HG03378 (cell line): Measurements from ENCODE around the gene PTER.

Source experiments
- ATAC-seq: cut with Tn5 transposase; IDR thresholded peaks from one replicate; pipeline ENCODE4 v1.9.1; 2021; ENCODE audit warnings: mild to moderate bottlenecking, moderate library complexity; ENCODE audit not compliant: unreplicated experiment

Gene PTER

GRCh38 chr10:16436758-16437539 is at the start of gene PTER:
Gene PTER, plus strand, starts transcription at chr10:16437010. Its CDS starts 47,375 bp downstream, at chr10:16484385.
- peak; percentile 95 for ATAC-seq

GRCh38 chr10:16392531-16393069 is 44.2 kb upstream of the PTER start:
- ATAC-seq = no peak

GRCh38 chr10:16393271-16393858 is 43.4 kb upstream of the PTER start:
- ATAC-seq = no peak

- no peak for ATAC-seq
Observed at GRCh38 chr10:16401416-16401815, 35.4 kb upstream of the PTER start.

- ATAC-seq = no peak
Observed at GRCh38 chr10:16408379-16408778, 28.4 kb upstream of the PTER start.

GRCh38 chr10:16417341-16417740 is 19.5 kb upstream of the PTER start:
- no peak for ATAC-seq

GRCh38 chr10:16423599-16423998 is 13.2 kb upstream of the PTER start:
- ATAC-seq = no peak

- ATAC-seq = no peak
Observed at GRCh38 chr10:16425449-16425848, 11.4 kb upstream of the PTER start.

- ATAC-seq = no peak
Observed at GRCh38 chr10:16429539-16429938, 7.3 kb upstream of the PTER start.

GRCh38 chr10:16436367-16436757 is 448 bp upstream of the PTER start:
- peak; percentile 19 for ATAC-seq

- no peak for ATAC-seq
Observed at GRCh38 chr10:16437540-16437894, 707 bp downstream of the PTER start.

GRCh38 chr10:16439295-16439694 is 2.5 kb downstream of the PTER start:
- no peak for ATAC-seq

GRCh38 chr10:16440396-16441133 is 3.8 kb downstream of the PTER start:
- ATAC-seq = no peak

- ATAC-seq = no peak
Observed at GRCh38 chr10:16441173-16441840, 4.5 kb downstream of the PTER start.

- no peak for ATAC-seq
Observed at GRCh38 chr10:16442914-16443313, 6.1 kb downstream of the PTER start.

GRCh38 chr10:16445770-16446469 is 9.1 kb downstream of the PTER start:
- no peak for ATAC-seq

GRCh38 chr10:16449454-16449853 is 12.6 kb downstream of the PTER start:
- ATAC-seq = no peak

- ATAC-seq = no peak
Observed at GRCh38 chr10:16458166-16458955, 21.6 kb downstream of the PTER start.

- no peak for ATAC-seq
Observed at GRCh38 chr10:16459423-16459939, 22.7 kb downstream of the PTER start.

GRCh38 chr10:16466001-16466400 is 29.2 kb downstream of the PTER start:
- no peak for ATAC-seq
